WTC11 (cell line): ENCODE results near the gene TTC33. TPM values are rescaled to one million over a fixed set of nuclear protein-coding genes. Genes with fewer than 3 reads are reported as not detected.

Experiments
- ATAC-seq: fragments of 200-7000 bp; cut with Tn5 transposase; 2 replicates; pipeline ENCODE4 v1.10.0; 2021; ENCODE audit warnings: mild to moderate bottlenecking, moderate library complexity
- CTCF ChIA-PET: fragments of 300-600 bp; sonication (Branson Sonifier 250); formaldehyde crosslinking; loops from one replicate; lab custom pipeline; 2021; ENCODE audit warnings: antibody characterized with exemption; lab: Charles Lee
- POLR2A ChIA-PET: fragments of 350-600 bp; sonication (Branson Sonifier 250); formaldehyde crosslinking; loops from one replicate; lab custom pipeline; 2021; ENCODE audit warnings: antibody characterized with exemption; lab: Charles Lee
- DNase-seq: peaks from one replicate; pipeline ENCODE4 v3.0.0; 2021; ENCODE audit warnings: low spot score
- H3K27ac Mint-ChIP-seq: 2 replicates; pipeline ENCODE4 v1.8.0; 2021; ENCODE audit warnings: mixed read lengths
- H3K27me3 Mint-ChIP-seq: 2 replicates; pipeline ENCODE4 v1.8.0; 2021; ENCODE audit warnings: low read depth, mild to moderate bottlenecking, moderate library complexity, mixed read lengths
- H3K36me3 Mint-ChIP-seq: 2 replicates; pipeline ENCODE4 v1.8.0; 2021; ENCODE audit warnings: mixed read lengths
- H3K4me1 Mint-ChIP-seq: 2 replicates; pipeline ENCODE4 v1.8.0; 2022; ENCODE audit warnings: mixed read lengths
- H3K4me3 Mint-ChIP-seq: 2 replicates; pipeline ENCODE4 v1.8.0; 2021; ENCODE audit warnings: mild to moderate bottlenecking, moderate library complexity, mixed read lengths
- H3K9me3 Mint-ChIP-seq: 2 replicates; pipeline ENCODE4 v1.8.0; 2021; ENCODE audit warnings: mixed read lengths
- FOXK1 ChIP-seq: sonication (generic); formaldehyde crosslinking; IDR thresholded peaks from 2 replicates; pipeline ENCODE4 v1.8.0; 2022; ENCODE audit warnings: mild to moderate bottlenecking, moderate library complexity, missing genetic modification reagents
- GABPB1 ChIP-seq: sonication (generic); formaldehyde crosslinking; IDR thresholded peaks from 2 replicates; pipeline ENCODE4 v1.8.1; 2023; ENCODE audit warnings: mild to moderate bottlenecking, missing genetic modification reagents
- JUN ChIP-seq: sonication (generic); formaldehyde crosslinking; IDR thresholded peaks from 2 replicates; pipeline ENCODE4 v1.8.0; 2023; ENCODE audit warnings: mild to moderate bottlenecking, missing genetic modification reagents
- NFE2L1 ChIP-seq: sonication (generic); formaldehyde crosslinking; IDR thresholded peaks from 2 replicates; pipeline ENCODE4 v1.8.1; 2023; ENCODE audit warnings: missing genetic modification reagents
- NR1H2 ChIP-seq: sonication (generic); formaldehyde crosslinking; IDR thresholded peaks from 2 replicates; pipeline ENCODE4 v1.9.0; 2021; ENCODE audit warnings: mild to moderate bottlenecking, moderate library complexity, missing genetic modification reagents
- NR2C2 ChIP-seq: sonication (generic); formaldehyde crosslinking; IDR thresholded peaks from 2 replicates; pipeline ENCODE4 v1.8.0; 2022; ENCODE audit warnings: mild to moderate bottlenecking, missing genetic modification reagents
- RELA ChIP-seq: sonication (generic); formaldehyde crosslinking; IDR thresholded peaks from 2 replicates; pipeline ENCODE4 v1.8.1; 2022; ENCODE audit warnings: missing genetic modification reagents, mild to moderate bottlenecking, borderline replicate concordance
- RORB ChIP-seq: fragments of 250-450 bp; sonication (Bioruptor Pico); IDR thresholded peaks from 2 replicates; pipeline ENCODE4 v1.9.0; 2021; ENCODE audit warnings: mild to moderate bottlenecking
- SMAD3 ChIP-seq: sonication (generic); formaldehyde crosslinking; IDR thresholded peaks from 2 replicates; pipeline ENCODE4 v1.8.0; 2022; ENCODE audit warnings: missing genetic modification reagents, mild to moderate bottlenecking, borderline replicate concordance
- SMAD4 ChIP-seq: sonication (generic); formaldehyde crosslinking; IDR thresholded peaks from 2 replicates; pipeline ENCODE4 v1.8.0; 2022; ENCODE audit warnings: mild to moderate bottlenecking, missing genetic modification reagents
- SP1 ChIP-seq: sonication (generic); formaldehyde crosslinking; conservative IDR thresholded peaks from 2 replicates; pipeline ENCODE4 v1.8.1; 2022; ENCODE audit warnings: missing genetic modification reagents
- ZNF317 ChIP-seq: sonication (generic); formaldehyde crosslinking; IDR thresholded peaks from 2 replicates; pipeline ENCODE4 v1.8.1; 2023; ENCODE audit warnings: low read depth, mild to moderate bottlenecking, moderate library complexity, missing genetic modification reagents, borderline replicate concordance
- ZNF416 ChIP-seq: fragments of 250-450 bp; sonication (Bioruptor Pico); IDR thresholded peaks from 2 replicates; pipeline ENCODE4 v1.9.0; 2021; ENCODE audit warnings: mild to moderate bottlenecking, inconsistent platforms
- ZNF671 ChIP-seq: fragments of 250-450 bp; sonication (Bioruptor Pico); IDR thresholded peaks from 2 replicates; pipeline ENCODE4 v1.8.0; 2021; ENCODE audit warnings: mild to moderate bottlenecking
- total RNA-seq: library from RNA; stranded (reverse); gene quantifications from 3 replicates; pipeline ENCODE4 v1.2.3, GENCODE V29; 2021
- TF ChIP-seq, protein P1 (sequence below): sonication (generic); formaldehyde crosslinking; IDR thresholded peaks from 2 replicates; pipeline ENCODE4 v1.8.0; 2023; ENCODE audit warnings: mild to moderate bottlenecking, missing genetic modification reagents
- TF ChIP-seq, protein P2 (sequence below): sonication (generic); formaldehyde crosslinking; IDR thresholded peaks from 2 replicates; pipeline ENCODE4 v1.8.0; 2022; ENCODE audit warnings: mild to moderate bottlenecking, missing genetic modification reagents
- TF ChIP-seq, protein P3 (sequence below): sonication (generic); formaldehyde crosslinking; IDR thresholded peaks from 2 replicates; pipeline ENCODE4 v1.8.1; 2023; ENCODE audit warnings: mild to moderate bottlenecking, missing genetic modification reagents, moderate library complexity
- TF ChIP-seq, protein P4 (sequence below): sonication (generic); formaldehyde crosslinking; IDR thresholded peaks from 2 replicates; pipeline ENCODE4 v1.8.1; 2022; ENCODE audit warnings: mild to moderate bottlenecking, missing genetic modification reagents, moderate library complexity, borderline replicate concordance
- TF ChIP-seq, protein P5 (sequence below): sonication (generic); formaldehyde crosslinking; IDR thresholded peaks from 2 replicates; pipeline ENCODE4 v1.8.0; 2022; ENCODE audit warnings: mild to moderate bottlenecking, missing genetic modification reagents
- TF ChIP-seq, protein P6 (sequence below): sonication (generic); formaldehyde crosslinking; IDR thresholded peaks from 2 replicates; pipeline ENCODE4 v1.8.0; 2023; ENCODE audit warnings: missing genetic modification reagents
- TF ChIP-seq, protein P7 (sequence below): fragments of 250-450 bp; sonication (Bioruptor Pico); IDR thresholded peaks from 2 replicates; pipeline ENCODE4 v1.9.0; 2021; ENCODE audit warnings: mild to moderate bottlenecking
- TF ChIP-seq, protein P8 (sequence below): fragments of 250-450 bp; sonication (Bioruptor Pico); IDR thresholded peaks from 2 replicates; pipeline ENCODE4 v1.8.0; 2021; ENCODE audit warnings: mild to moderate bottlenecking
- TF ChIP-seq, protein P9 (sequence below): sonication (generic); formaldehyde crosslinking; IDR thresholded peaks from 2 replicates; pipeline ENCODE4 v1.8.1; 2023; ENCODE audit warnings: mild to moderate bottlenecking, missing genetic modification reagents

The TTC33 gene
- total RNA-seq, 1 experiment from 2014 or later = 9.2 TPM

DNA sequence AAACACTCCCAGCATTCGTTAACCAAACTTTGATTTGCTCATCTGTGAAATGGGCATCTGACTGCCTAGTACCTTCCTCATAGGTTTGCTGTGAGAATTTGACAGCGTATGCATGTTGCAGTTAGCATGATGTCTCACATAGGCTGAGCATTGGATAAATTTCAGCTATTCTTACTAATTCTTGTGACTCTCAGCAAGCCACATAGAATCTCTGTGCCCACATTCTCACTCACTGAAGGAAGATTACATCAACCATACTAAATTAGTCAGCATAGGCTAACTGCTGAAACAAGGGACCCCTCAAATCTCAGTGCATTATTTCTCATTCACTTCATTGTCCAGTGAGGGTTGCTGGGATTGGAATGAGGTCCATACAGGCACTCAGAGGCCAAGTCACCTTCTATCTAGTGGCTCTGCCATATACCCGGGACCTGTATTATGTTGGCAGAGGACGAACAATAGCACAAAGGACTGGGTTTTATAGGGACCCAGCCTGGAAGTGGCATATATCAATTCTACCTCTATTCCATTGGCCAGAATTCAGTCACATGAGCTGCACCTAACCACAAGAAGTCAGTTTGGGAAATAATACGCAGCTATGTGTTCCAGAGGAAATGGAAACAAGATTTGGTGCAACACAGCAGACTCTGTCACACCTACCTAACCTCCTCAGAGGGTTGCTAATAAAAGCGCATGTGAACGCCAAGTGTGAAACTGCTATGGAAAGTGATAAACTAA is 80.2 kb downstream of the TTC33 start (continued):
- TF ChIP-seq, protein P1, sequence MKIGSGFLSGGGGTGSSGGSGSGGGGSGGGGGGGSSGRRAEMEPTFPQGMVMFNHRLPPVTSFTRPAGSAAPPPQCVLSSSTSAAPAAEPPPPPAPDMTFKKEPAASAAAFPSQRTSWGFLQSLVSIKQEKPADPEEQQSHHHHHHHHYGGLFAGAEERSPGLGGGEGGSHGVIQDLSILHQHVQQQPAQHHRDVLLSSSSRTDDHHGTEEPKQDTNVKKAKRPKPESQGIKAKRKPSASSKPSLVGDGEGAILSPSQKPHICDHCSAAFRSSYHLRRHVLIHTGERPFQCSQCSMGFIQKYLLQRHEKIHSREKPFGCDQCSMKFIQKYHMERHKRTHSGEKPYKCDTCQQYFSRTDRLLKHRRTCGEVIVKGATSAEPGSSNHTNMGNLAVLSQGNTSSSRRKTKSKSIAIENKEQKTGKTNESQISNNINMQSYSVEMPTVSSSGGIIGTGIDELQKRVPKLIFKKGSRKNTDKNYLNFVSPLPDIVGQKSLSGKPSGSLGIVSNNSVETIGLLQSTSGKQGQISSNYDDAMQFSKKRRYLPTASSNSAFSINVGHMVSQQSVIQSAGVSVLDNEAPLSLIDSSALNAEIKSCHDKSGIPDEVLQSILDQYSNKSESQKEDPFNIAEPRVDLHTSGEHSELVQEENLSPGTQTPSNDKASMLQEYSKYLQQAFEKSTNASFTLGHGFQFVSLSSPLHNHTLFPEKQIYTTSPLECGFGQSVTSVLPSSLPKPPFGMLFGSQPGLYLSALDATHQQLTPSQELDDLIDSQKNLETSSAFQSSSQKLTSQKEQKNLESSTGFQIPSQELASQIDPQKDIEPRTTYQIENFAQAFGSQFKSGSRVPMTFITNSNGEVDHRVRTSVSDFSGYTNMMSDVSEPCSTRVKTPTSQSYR (CRISPR knock-in tag) = no peak
- TF ChIP-seq, protein P2, sequence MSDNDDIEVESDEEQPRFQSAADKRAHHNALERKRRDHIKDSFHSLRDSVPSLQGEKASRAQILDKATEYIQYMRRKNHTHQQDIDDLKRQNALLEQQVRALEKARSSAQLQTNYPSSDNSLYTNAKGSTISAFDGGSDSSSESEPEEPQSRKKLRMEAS (CRISPR knock-in tag) = no peak
- TF ChIP-seq, all 79 proteins: peak for 0

DNA sequence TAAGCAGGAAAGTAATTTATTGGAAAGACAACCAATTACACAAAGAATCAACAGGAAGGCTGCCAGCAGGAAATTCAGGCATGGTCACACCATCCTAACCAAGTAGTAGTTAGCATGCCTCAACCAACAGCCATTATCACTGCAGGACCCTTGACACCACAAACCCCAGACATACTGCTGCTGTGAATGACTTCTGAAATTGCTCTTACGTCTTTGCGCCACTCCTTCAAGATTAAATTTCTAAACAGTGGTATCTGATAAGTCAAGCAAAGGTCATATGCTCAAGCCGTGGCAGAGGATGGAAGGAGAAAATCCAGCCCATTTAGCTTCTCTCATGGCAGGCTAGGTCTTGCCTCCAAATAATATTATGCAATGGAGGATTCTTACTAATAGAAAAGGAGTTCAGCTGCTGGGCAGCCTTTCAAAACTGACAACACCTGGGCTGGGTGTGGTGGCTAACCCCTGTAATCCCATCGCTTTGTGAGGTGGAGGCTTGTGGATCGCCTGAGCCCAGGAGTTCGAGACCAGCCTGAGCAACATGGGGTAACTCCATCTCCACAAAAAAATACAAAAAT is 81.0 kb downstream of the TTC33 start:
- H3K4me1 Mint-ChIP-seq = peaks cover 23% of the 10 kb centered on the region
- peaks cover 23% of the 10 kb centered on the region for H3K27me3 Mint-ChIP-seq
- ATAC-seq (no peak), DNase-seq (no peak)
- H3K27ac Mint-ChIP-seq = no peak overlapping the region
- CTCF ChIA-PET = no interaction called here
- TF ChIP-seq ZNF317 (CRISPR knock-in tag) (no peak), ZNF416 (CRISPR knock-in tag) (no peak)
- POLR2A ChIA-PET = no interaction called here
- no peaks in the 10 kb centered on the region for H3K9me3 Mint-ChIP-seq
- no peaks in the 10 kb centered on the region for H3K36me3 Mint-ChIP-seq
- no peak overlapping the region for H3K4me3 Mint-ChIP-seq

DNA sequence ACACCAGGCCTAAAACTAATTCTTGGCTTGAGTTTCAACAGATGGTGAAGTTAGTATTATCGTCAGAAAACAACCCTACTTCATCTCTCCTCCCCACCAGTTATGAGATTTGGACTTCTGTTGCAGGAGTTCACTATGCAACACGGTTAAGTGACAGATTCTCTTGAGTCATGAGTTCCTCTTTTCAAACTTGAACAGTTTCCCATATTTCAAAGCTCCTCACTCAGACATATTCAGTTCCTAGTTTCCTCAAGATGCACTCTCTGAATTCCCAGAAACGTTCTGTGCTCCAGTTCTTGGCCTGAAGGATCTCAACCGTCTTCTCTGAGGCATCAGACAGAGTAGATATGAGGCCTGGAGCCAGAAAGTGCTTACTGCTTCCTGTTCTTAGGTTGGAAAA is 83.3 kb downstream of the TTC33 start:
- ChIA-PET CTCF (no interaction called here), POLR2A (no interaction called here)
- Mint-ChIP-seq H3K4me1 (peaks cover 11% of the 10 kb centered on the region), H3K27ac (no peak overlapping the region), H3K9me3 (no peaks in the 10 kb centered on the region), H3K27me3 (peaks cover 7% of the 10 kb centered on the region), H3K36me3 (no peaks in the 10 kb centered on the region), H3K4me3 (no peak overlapping the region)
- no peak for ATAC-seq
- TF ChIP-seq, protein P3, sequence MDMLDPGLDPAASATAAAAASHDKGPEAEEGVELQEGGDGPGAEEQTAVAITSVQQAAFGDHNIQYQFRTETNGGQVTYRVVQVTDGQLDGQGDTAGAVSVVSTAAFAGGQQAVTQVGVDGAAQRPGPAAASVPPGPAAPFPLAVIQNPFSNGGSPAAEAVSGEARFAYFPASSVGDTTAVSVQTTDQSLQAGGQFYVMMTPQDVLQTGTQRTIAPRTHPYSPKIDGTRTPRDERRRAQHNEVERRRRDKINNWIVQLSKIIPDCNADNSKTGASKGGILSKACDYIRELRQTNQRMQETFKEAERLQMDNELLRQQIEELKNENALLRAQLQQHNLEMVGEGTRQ = no peak
- TF ChIP-seq, protein P4, sequence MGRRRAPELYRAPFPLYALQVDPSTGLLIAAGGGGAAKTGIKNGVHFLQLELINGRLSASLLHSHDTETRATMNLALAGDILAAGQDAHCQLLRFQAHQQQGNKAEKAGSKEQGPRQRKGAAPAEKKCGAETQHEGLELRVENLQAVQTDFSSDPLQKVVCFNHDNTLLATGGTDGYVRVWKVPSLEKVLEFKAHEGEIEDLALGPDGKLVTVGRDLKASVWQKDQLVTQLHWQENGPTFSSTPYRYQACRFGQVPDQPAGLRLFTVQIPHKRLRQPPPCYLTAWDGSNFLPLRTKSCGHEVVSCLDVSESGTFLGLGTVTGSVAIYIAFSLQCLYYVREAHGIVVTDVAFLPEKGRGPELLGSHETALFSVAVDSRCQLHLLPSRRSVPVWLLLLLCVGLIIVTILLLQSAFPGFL (CRISPR knock-in tag) = no peak
- TF ChIP-seq, protein P5, sequence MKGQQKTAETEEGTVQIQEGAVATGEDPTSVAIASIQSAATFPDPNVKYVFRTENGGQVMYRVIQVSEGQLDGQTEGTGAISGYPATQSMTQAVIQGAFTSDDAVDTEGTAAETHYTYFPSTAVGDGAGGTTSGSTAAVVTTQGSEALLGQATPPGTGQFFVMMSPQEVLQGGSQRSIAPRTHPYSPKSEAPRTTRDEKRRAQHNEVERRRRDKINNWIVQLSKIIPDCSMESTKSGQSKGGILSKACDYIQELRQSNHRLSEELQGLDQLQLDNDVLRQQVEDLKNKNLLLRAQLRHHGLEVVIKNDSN (CRISPR knock-in tag) = no peak
- TF ChIP-seq NR2C2 = no peak
- TF ChIP-seq FOXK1 (CRISPR knock-in tag) = no peak
- TF ChIP-seq SMAD4 (CRISPR knock-in tag) = no peak
- TF ChIP-seq ZNF671 (CRISPR knock-in tag) = no peak
- no peak for TF ChIP-seq SMAD3 (CRISPR knock-in tag)
- TF ChIP-seq RORB = no peak
- no peak for TF ChIP-seq GABPB1 (CRISPR knock-in tag)
- TF ChIP-seq, protein P6, sequence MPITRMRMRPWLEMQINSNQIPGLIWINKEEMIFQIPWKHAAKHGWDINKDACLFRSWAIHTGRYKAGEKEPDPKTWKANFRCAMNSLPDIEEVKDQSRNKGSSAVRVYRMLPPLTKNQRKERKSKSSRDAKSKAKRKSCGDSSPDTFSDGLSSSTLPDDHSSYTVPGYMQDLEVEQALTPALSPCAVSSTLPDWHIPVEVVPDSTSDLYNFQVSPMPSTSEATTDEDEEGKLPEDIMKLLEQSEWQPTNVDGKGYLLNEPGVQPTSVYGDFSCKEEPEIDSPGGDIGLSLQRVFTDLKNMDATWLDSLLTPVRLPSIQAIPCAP = no peak
- TF ChIP-seq NR1H2 (CRISPR knock-in tag) = no peak
- no peak for TF ChIP-seq NFE2L1
- TF ChIP-seq RELA (CRISPR knock-in tag) = no peak
- TF ChIP-seq, protein P7, sequence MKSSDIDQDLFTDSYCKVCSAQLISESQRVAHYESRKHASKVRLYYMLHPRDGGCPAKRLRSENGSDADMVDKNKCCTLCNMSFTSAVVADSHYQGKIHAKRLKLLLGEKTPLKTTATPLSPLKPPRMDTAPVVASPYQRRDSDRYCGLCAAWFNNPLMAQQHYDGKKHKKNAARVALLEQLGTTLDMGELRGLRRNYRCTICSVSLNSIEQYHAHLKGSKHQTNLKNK (CRISPR knock-in tag) = no peak
- no peak for TF ChIP-seq SP1
- no peak for TF ChIP-seq JUN
- no peak for TF ChIP-seq ZNF416 (CRISPR knock-in tag)
- TF ChIP-seq, protein P8, sequence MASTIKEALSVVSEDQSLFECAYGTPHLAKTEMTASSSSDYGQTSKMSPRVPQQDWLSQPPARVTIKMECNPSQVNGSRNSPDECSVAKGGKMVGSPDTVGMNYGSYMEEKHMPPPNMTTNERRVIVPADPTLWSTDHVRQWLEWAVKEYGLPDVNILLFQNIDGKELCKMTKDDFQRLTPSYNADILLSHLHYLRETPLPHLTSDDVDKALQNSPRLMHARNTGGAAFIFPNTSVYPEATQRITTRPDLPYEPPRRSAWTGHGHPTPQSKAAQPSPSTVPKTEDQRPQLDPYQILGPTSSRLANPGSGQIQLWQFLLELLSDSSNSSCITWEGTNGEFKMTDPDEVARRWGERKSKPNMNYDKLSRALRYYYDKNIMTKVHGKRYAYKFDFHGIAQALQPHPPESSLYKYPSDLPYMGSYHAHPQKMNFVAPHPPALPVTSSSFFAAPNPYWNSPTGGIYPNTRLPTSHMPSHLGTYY = no peak
- TF ChIP-seq, protein P9, sequence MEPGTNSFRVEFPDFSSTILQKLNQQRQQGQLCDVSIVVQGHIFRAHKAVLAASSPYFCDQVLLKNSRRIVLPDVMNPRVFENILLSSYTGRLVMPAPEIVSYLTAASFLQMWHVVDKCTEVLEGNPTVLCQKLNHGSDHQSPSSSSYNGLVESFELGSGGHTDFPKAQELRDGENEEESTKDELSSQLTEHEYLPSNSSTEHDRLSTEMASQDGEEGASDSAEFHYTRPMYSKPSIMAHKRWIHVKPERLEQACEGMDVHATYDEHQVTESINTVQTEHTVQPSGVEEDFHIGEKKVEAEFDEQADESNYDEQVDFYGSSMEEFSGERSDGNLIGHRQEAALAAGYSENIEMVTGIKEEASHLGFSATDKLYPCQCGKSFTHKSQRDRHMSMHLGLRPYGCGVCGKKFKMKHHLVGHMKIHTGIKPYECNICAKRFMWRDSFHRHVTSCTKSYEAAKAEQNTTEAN (CRISPR knock-in tag) = no peak
- no peak for DNase-seq
